GM23248 (cell line): ENCODE measurements around the gene NPS. TPM values are rescaled to one million over a fixed set of nuclear protein-coding genes. Genes with fewer than 3 reads are reported as not detected.
A peak's percentile ranks its signal among the peaks of the same experiment; 100 is the strongest.

Experiments used
- DNase-seq: peaks from one replicate; pipeline ENCODE4 v3.0.0-alpha.2; 2015
- H2AFZ ChIP-seq: fragments of 200-600 bp; sonication (generic); 2 replicates; pipeline ENCODE4 v1.6.1; 2016; ENCODE audit warnings: antibody characterized with exemption
- H3F3A ChIP-seq: fragments of 200-600 bp; sonication (generic); 2 replicates; pipeline ENCODE4 v1.6.1; 2016; ENCODE audit warnings: mild to moderate bottlenecking, antibody characterized with exemption, mixed run types; ENCODE audit not compliant: insufficient read depth
- H3K27ac ChIP-seq: fragments of 200-600 bp; sonication (generic); 2 replicates; pipeline ENCODE4 v1.5.1; 2016; ENCODE audit warnings: mild to moderate bottlenecking
- H3K27me3 ChIP-seq: fragments of 200-600 bp; sonication (generic); replicated peaks from 2 replicates; pipeline ENCODE4 v1.6.1; 2016; ENCODE audit warnings: mild to moderate bottlenecking; ENCODE audit not compliant: insufficient read depth
- H3K36me3 ChIP-seq: fragments of 200-600 bp; sonication (generic); 2 replicates; pipeline ENCODE4 v1.6.1; 2016; ENCODE audit warnings: low read depth, mild to moderate bottlenecking
- H3K4me1 ChIP-seq: fragments of 200-600 bp; sonication (generic); 2 replicates; pipeline ENCODE4 v1.6.1; 2016; ENCODE audit warnings: mild to moderate bottlenecking; ENCODE audit not compliant: insufficient read depth
- H3K4me2 ChIP-seq: fragments of 200-600 bp; sonication (generic); one replicate; pipeline ENCODE4 v1.6.1; 2016; ENCODE audit warnings: mild to moderate bottlenecking; ENCODE audit not compliant: unreplicated experiment
- H3K4me3 ChIP-seq: fragments of 200-600 bp; sonication (generic); 2 replicates; pipeline ENCODE4 v1.5.1; 2016; ENCODE audit warnings: mild to moderate bottlenecking
- H3K79me2 ChIP-seq: fragments of 200-600 bp; sonication (generic); 2 replicates; pipeline ENCODE4 v1.6.1; 2016; ENCODE audit warnings: mild to moderate bottlenecking; ENCODE audit not compliant: insufficient read depth
- H3K9ac ChIP-seq: fragments of 200-600 bp; sonication (generic); 2 replicates; pipeline ENCODE4 v1.6.1; 2016; ENCODE audit warnings: mild to moderate bottlenecking
- H3K9me2 ChIP-seq: fragments of 200-600 bp; sonication (generic); 2 replicates; pipeline ENCODE4 v1.6.1; 2016; ENCODE audit warnings: mixed run types, mild to moderate bottlenecking, moderate library complexity; ENCODE audit not compliant: insufficient read depth
- H3K9me3 ChIP-seq: fragments of 200-600 bp; sonication (generic); one replicate; pipeline ENCODE4 v1.6.1; 2017; ENCODE audit warnings: low read depth
- H4K20me1 ChIP-seq: fragments of 200-600 bp; sonication (generic); 2 replicates; pipeline ENCODE4 v1.6.0; 2016; ENCODE audit not compliant: insufficient read depth
- EZH2 ChIP-seq: fragments of 200-600 bp; sonication (generic); IDR thresholded peaks from 2 replicates; pipeline ENCODE4 v1.6.1; 2018; ENCODE audit warnings: antibody characterized with exemption, mild to moderate bottlenecking; ENCODE audit not compliant: insufficient read depth, poor library complexity, severe bottlenecking
- EZH2phosphoT487 ChIP-seq: fragments of 200-600 bp; sonication (generic); IDR thresholded peaks from 2 replicates; pipeline ENCODE4 v1.6.1; 2018; ENCODE audit warnings: antibody characterized with exemption, moderate library complexity, mild to moderate bottlenecking, low read depth; ENCODE audit not compliant: insufficient read depth
- WGBS, 2 experiments: methylation state at CpG; one replicate each; pipeline ENCODE4 v1.1.6; 2015 to 2017; ENCODE audit warnings: low lambda C conversion rate in 2 of 2, low coverage in 1 of 2; ENCODE audit errors: missing lambda C conversion rate in 2 of 2; 5-methylcytosine and 5-hydroxymethylcytosine counted together
- in situ Hi-C: fragments of 300-500 bp; cut with MboI; formaldehyde crosslinking; loops from 2 replicates; pipeline ENCODE4 v1.15.0; 2020
- polyA plus RNA-seq: library from polyadenylated mRNA; unstranded; fragments of >200 nt; fragmentation: Nextera tagmentation; extraction: Ambion mirVana; gene quantifications from 2 replicates; pipeline ENCODE4 v1.2.1, GENCODE V29; 2016
- total RNA-seq: library from RNA; depleted of rRNA; stranded (reverse); fragments of >200 nt; shearing (Covaris generic); gene quantifications from 2 replicates; pipeline ENCODE4 v1.2.3, GENCODE V29; 2014

Gene NPS
- total and polyA plus RNA-seq, 2 experiments from 2014 or later = not detected

DNA sequence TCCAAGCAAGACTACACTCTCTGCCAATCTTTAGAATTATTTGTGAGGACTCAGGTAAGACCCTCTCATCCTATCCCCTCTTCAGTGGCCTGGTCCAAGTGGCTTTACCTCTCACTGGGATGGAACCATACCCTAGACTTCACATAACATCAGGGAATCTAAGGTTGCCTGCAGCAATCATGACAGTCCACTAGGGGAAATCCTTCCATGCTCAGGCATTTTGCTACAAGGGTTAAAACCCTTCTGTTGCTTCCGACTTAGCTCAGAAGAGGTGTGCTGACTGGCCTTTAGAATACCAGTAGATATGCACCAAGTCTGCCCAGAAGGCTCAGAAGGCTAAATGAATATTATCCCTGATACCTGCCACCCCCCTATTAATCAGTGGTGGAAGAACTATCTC is 24.9 kb upstream of the NPS start:
- Histone ChIP-seq H3K9ac (no peak overlapping the region), H3K27me3 (peaks cover 4% of the 10 kb centered on the region; the same call in 1 of the 2 replicates), H3K4me1 (no peaks in the 10 kb centered on the region), H3K4me3 (no peak overlapping the region), H3K27ac (no peak overlapping the region), H2AFZ (no peak overlapping the region), H3K9me2 (no peaks in the 10 kb centered on the region), H3K79me2 (no peaks in the 10 kb centered on the region), H3F3A (no peaks in the 10 kb centered on the region), H3K36me3 (no peaks in the 10 kb centered on the region), H4K20me1 (no peaks in the 10 kb centered on the region), H3K9me3 (no peaks in the 10 kb centered on the region), H3K4me2 (no peak overlapping the region)
- no peak for TF ChIP-seq EZH2
- TF ChIP-seq EZH2phosphoT487 = no peak
- in situ Hi-C loops = no loop called here
- 20 to 36% methylated on average over 1 of the region's 1 CpG for WGBS, 2 experiments
- no peak for DNase-seq

DNA sequence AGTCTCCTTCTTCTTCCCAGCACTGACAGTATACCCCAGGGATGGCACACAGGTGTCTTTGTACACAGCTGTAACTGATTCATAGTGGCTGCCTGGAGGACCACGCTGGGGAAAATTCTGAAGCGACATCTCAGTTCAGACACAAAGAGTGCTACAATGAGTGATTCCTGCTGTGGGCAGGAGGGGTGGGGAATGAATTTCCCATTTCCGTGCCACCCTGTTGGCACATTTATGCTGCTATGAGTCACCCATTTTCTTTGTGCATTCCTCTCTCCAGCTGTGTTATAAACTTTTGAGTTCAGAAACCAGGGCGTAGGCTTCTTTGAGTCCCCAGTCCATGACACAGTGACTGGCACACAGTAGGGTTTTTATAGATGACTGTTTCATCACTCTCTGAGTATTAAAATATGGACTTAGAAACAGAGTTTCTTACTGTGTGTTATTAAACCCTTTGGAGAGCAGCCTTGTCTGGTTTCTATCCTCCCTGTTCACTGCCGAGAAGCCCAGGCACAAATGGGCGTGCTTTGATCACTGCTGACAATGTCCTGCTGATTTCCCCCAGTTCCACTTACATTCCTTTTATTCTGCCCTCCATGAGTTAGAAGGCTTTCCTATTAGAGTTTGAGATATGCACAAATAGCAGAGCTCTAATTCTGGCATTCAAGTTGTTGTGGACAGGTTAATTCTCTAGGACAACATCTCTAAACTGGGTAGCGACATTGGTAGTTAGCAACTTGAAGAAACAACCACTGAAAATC is 24.0 kb upstream of the NPS start:
- in situ Hi-C loops = no loop called here
- H3K36me3 ChIP-seq = no peaks in the 10 kb centered on the region
- H3K4me3 ChIP-seq = no peak overlapping the region
- H3K9ac ChIP-seq = no peak overlapping the region
- H3K27ac ChIP-seq = no peak overlapping the region
- TF ChIP-seq EZH2phosphoT487 = no peak
- TF ChIP-seq EZH2 = no peak
- DNase-seq = peak; percentile 39
- H3K79me2 ChIP-seq = no peaks in the 10 kb centered on the region
- H3K9me3 ChIP-seq = no peaks in the 10 kb centered on the region
- no peaks in the 10 kb centered on the region for H3F3A ChIP-seq
- H3K9me2 ChIP-seq = no peaks in the 10 kb centered on the region
- no peaks in the 10 kb centered on the region for H4K20me1 ChIP-seq
- peaks cover 4% of the 10 kb centered on the region; the same call in 1 of the 2 replicates for H3K27me3 ChIP-seq
- no peaks in the 10 kb centered on the region for H3K4me1 ChIP-seq
- H3K4me2 ChIP-seq = no peak overlapping the region
- no peak overlapping the region for H2AFZ ChIP-seq
- 17 to 20% methylated on average over 7 of the region's 7 CpGs for WGBS, 2 experiments

DNA sequence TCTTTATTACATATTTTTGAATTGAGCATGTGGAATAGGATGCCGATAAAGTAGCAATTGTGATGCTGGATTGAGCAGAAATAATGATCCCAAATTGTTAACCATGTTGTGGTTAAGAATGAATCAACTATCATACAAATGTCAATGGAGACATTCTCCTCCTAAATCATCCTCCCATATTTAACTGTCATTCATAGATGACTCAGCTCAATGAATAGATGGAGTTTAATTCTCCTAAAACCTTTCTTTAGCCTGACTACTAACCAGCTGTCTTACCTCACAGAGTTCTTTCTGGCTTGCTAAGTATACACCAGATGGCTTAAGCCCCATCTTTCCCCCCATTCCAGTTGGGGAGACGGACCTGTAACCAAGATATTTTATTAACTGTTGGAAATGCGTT is 23.4 kb upstream of the NPS start:
- Histone ChIP-seq H3K9me3 (no peaks in the 10 kb centered on the region), H3K4me3 (no peak overlapping the region), H3K79me2 (no peaks in the 10 kb centered on the region), H3F3A (no peaks in the 10 kb centered on the region), H3K36me3 (no peaks in the 10 kb centered on the region), H3K27me3 (peaks cover 4% of the 10 kb centered on the region; the same call in 1 of the 2 replicates), H3K9ac (no peak overlapping the region), H4K20me1 (no peaks in the 10 kb centered on the region), H3K27ac (no peak overlapping the region), H2AFZ (no peak overlapping the region), H3K4me1 (no peaks in the 10 kb centered on the region), H3K4me2 (no peak overlapping the region), H3K9me2 (no peaks in the 10 kb centered on the region)
- in situ Hi-C loops = no loop called here
- TF ChIP-seq EZH2phosphoT487 (no peak), EZH2 (no peak)
- 33% methylated on average over 3 of the region's 3 CpGs for WGBS, 2 experiments
- no peak for DNase-seq

- in situ Hi-C loops = no loop called here
- H2AFZ ChIP-seq = no peak overlapping the region
- H3K4me3 ChIP-seq = no peak overlapping the region
- no peaks in the 10 kb centered on the region for H3K4me1 ChIP-seq
- peaks cover 4% of the 10 kb centered on the region; the same call in 1 of the 2 replicates for H3K27me3 ChIP-seq
- no peak for DNase-seq
- no peaks in the 10 kb centered on the region for H3K79me2 ChIP-seq
- TF ChIP-seq EZH2phosphoT487 (no peak), EZH2 (no peak)
- H3K9me3 ChIP-seq = no peaks in the 10 kb centered on the region
- H3K36me3 ChIP-seq = no peaks in the 10 kb centered on the region
- H3K9me2 ChIP-seq = no peaks in the 10 kb centered on the region
- 53 to 59% methylated on average over 4 of the region's 4 CpGs for WGBS, 2 experiments
- H3K9ac ChIP-seq = no peak overlapping the region
- H4K20me1 ChIP-seq = no peaks in the 10 kb centered on the region
- no peak overlapping the region for H3K27ac ChIP-seq
- H3F3A ChIP-seq = no peaks in the 10 kb centered on the region
- H3K4me2 ChIP-seq = no peak overlapping the region
These were observed 22.9 kb upstream of the NPS start for GRCh38 chr10:127526161-127526560.
